ENCODE data around the gene CHD6. TPM values are rescaled to one million over a fixed set of nuclear protein-coding genes. Genes with fewer than 3 reads are reported as not detected.

Gene CHD6
- total and polyA plus RNA-seq, 2 of the 13 experiments (the other 11 are each of a cell fraction or from before 2014, with no cell fraction given): 14.4 to 52.0 TPM

- no peak for TF ChIP-seq ZNF318 (CRISPR knock-in tag; IDR thresholded peaks at IDR 0.05)
- TF ChIP-seq ZNF354B (CRISPR knock-in tag; IDR thresholded peaks at IDR 0.05): no peak
- TF ChIP-seq TFDP1 (CRISPR knock-in tag; IDR thresholded peaks at IDR 0.05; ENCODE audit: borderline replicate concordance): 0 out of 2 replicates have a peak, but pooled peaks have one; percentile 9
- TF ChIP-seq ZNF280B (CRISPR knock-in tag; IDR thresholded peaks at IDR 0.05; ENCODE audit: borderline replicate concordance): peak; percentile 46; the same call in 1 of the 2 replicates
- peak; percentile 10; the same call in 1 of the 2 replicates for TF ChIP-seq ATAD3A (CRISPR knock-in tag; IDR thresholded peaks at IDR 0.05)
Measured at GRCh38 chr20:41361757-41362747, 256.1 kb downstream of the CHD6 start (continued).

All from HepG2 (cell line).